ENCODE results near the gene IPO7.
"Not testable (repeated sequence)": the region's sequence is repeated elsewhere in the genome, so short reads cannot be mapped to it uniquely, and the experiment has no call there.

Gene IPO7

DNA sequence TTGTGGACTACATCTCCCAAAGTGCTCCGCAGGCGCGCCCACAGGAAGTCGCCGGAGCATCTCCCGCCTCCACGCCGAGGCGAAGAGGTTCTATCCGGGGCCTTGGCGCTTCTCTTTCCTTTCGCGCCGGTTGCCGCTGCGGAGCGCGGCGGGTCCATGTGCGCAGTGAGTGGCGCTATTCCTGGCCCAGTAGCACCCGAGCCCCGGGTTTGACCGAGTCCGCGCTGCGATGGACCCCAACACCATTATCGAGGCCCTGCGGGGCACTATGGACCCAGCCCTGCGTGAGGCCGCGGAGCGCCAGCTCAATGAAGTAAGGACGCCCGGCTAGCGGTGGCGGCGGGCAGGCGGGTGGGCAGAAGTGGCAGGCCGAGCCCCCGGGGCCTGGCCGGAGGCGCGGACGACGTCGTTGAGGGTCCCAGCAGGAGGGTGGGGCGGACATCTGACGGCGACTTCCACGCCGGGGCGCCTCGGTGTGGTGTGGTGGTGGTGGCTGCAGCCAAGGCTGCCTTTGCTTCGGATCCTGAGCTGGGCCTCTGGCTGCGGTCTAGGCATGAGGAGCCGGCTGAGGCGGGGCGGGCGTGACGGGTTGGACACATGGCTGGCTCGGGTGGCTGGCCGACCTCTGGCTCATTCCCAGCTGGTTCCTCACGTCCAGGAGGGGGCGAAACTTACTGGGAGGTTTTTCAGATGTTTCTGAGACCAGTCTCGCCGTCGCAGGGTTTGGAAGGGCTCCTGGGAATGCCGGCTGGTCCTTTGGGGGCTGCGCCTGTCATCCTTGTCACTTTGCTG is at the start of gene IPO7:
Gene IPO7 (plus strand): TSS at position 118 of the 792 bp plus-strand sequence. CDS start 112 bp downstream, at position 230.
- peak; percentile 71 for DNase-seq

DNA sequence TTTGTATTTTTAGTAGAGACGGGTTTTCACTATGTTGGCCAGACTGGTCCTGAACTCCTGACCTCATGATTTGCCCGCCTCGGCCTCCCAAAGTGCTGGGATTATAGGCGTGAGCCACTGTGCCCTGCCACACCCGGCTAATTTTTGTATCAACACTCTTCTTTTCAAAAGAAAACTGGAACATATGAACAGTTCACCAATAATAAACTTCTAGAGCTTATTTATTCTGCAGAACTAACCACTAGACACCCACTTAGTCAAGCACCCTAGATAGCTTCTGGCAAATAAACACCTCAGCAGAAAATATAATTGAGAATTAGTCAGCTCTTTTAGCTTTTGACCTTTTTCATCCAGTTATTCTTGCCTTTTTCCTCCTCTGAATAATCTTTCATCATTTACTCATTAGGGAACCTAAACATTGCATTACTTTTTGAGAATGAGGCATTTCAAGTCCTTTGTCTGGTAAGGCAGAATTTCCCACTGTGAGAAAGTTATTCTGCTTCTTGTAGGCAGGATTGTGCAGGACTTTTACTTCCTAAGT is 42.7 kb upstream of the IPO7 start:
- no peak for DNase-seq

DNA sequence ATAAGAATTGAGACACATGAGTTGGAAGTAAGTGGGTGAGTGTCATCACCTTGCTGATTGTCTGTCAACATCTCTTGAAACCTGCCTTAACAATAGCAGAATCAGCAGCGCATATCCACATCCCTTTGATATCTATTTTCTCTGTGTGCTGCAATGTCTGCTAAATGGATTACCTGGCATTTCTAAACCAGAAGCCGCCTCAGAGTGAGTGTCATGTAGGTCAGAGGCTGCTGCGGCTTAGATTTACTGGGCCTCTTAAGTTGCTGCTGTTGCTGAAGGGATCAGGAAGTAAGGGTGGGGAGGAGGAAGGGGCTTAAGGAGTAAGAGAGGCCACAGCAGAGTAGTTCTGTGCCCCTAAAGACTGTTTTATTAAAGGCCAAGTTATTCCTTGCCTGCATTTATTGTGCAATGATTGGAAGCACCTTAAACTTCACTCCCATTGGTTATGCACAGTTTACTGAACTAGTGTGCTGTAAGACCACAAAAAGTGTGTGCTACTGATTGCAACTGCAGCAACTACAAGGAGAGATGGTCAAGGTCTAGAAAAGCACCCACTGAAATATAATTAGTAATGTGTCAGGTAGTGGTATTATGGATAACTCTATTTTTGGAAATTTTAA is 40.3 kb upstream of the IPO7 start:
- DNase-seq, result no peak

DNA sequence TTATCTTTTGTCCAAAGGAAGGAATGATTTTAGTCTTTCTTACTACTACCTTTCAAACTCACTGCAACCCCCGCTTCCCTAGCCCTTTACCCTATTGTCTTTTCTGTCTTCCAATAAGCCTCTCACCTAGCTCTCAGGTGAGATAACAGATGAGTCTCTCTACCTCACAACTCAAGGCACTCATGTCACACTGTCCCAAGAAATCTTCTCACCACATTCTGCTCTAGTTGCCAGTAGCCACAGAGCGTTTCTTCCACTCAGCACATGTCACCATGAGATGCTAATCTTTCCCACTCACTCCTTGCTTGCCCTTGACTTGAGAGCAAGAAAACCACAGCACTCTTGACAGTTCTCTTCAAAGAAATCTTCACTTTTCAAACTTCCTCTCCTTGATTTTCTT is 37.4 kb upstream of the IPO7 start:
- no peak for DNase-seq

DNA sequence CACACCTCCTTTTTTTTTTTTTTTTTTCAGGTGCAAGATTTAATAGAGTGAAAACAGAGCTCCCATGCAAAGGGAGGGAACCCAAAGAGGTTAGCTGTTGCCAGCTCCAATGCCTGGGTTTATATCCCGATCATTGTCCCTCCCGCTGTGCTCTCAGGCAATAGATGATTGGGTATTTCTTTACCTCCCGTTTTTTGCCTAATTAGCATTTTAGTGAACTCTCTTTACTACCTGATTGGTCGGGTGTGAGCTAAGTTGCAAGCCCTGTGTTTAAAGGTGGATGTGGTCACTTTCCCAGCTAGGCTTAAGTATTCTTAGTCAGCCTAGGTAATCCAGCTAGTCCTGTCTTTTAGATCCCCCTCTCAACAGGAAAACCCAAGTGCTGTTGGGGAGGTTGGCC is 36.7 kb upstream of the IPO7 start:
- not testable (repeated sequence) for DNase-seq

DNA sequence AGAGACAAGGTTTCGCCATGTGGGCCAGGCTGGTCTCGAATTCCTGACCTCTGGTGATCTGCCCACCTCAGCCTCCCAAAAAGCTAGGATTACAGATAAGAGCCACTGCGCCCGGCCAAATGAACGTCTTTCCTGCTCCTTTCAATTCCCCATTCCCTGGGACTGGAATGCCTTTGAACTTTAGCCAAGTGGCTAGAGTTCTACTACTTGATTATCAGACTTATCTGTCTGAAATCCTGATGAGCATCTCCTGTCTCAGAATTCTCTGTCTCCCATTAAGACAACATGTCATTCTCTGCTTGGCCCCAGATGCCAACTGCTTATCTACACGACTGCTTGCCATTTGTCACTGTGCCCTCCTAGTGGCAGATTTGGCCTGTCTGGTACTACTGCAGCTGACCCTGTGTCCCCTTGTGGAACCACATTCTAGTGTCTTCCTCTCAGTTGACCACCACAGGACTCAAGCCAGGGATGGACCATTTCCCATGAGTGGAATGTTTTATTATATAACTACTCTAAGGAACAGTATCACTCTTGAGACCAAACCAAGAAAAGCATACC is 33.1 kb upstream of the IPO7 start:
- DNase-seq, result no peak

DNA sequence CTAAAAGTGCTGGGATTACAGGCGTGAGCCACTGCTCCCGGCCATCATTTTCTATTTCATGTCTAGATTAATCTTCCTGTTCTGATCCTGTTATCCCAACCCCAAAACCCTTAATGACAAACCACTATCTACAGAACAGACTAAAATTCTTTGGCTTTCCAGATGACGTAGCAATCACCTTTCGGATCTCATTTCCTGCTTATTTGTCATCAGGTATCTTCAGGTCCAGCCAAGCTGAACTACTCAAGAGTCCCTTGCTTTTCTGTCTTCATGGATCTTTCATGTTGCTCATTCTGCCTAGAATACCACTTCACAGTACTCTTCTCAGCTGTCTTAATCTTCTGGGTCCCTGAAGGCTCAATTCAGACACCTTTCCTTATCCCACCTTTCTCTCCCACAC is 27.4 kb upstream of the IPO7 start:
- DNase-seq, result no peak

DNA sequence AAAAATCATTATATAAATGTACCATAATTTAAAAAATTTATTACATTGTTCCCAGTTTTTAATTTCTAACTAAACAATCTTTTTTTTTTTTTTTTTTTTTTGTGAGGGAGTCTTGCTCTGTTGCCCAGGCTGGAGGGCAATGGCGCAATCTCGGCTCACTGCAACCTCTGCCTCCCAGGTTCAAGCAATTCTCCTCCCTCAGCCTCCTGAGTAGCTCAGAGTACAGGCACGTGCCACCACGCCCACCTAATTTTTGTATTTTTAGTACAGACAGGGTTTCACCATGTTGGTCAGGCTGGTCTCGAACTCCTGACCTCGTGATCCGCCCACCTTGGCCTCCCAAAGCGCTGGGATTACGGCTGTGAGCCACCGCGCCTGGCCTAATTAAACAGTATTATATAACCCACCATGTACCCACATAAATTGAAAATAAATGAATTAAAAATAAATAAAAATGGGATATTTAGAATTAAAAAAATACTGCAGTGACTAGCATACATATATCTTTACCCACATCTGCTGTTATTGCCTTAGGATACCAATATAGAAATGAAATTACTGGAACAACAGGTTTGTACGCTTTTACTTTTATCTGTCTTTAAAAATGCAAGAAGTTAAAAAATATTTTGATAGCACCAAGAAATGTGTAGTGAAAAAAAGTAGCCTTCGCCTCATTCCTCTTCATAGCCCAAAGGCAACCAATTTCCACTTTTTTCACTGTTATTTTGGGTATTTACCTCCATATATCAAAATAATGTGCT is 23.4 kb upstream of the IPO7 start:
- not testable (repeated sequence) for DNase-seq

DNA sequence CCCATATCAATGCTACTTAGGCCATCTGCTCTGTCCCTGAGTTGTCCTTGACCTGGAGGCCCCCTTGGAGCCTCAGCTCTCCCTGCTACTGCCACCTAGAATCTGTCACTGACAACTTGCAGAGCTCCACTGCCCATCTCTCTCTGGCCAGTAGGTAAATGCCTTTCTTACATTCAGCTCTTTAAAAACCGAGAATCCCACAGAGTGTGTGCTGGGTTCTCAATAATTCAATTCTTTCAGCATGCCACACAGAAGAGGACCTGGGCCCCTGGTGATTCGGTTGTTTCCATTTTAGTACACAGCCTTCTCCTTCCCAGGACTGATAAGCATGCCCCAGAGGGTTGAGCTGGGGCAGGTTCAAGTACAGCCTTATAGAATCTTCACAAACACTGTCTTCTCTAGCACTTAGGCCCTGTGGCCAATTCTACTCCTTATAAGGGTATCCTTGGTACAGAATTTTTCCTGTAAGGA is 22.0 kb upstream of the IPO7 start:
- DNase-seq, result no peak

DNA sequence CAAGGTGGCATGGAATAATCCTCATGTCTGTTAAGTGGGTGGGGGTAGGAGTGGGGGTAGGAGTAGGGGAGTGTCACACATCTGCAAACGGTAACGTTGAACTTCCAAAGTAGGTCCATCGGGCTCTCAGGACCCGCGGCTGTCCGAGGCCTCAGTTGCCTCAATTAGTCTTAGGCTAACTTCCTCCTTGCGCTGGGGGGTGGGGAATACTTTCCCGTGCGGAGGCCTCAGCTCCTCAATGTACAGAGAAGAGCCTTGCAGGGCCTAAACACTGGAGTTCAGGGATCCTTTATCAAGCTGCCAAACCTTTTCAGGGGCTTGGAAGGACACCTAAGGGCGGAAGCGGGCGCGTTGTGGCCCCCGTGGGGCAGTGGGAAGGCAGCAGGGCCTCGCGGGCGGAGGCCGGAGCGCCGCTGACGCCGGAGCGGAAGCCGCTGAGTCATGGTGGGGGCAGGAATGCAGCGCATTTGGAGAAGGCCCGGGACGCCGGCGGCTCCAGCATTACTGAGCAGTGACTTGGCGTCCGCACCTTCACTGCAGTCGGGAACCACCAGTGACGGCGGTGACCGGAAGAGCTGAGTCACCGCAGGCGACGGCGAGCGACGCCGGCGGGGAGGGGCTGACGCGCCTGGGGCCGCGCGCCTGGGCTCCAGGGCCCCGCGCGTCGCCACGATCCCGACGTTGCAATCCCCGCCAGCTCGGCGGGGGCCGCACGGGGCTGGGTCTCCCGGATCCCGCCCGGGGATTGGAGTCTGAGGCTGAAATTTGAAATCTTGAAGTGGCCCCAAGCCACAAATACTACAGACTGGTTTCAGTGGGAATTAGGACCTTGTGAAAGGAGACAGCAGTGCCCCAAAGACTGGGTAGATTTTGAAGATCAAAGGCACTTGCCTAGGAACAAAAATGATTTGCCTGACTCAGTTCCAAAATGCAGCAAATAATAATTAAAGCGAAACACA is 20.2 kb upstream of the IPO7 start:
- DNase-seq, result peak; percentile 76

DNA sequence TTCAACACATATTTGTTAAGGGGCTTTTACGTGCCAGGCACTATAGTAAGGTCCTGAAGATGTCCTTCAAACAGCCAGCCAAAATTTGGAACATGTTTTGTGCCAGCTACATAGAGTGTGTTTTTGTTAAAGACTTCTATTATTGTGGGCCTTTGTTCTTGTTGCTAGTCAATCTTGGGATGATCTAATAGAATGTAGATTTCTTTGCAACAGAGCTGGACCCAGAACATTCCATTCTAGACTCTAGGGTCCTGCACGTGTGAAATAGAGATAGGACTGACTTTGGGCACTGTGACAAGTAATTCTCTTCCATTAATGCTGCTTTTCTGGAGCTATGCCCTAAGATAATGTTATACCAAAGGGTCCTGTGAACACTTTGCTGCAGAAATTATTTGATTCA is 16.9 kb upstream of the IPO7 start:
- DNase-seq, result no peak

DNA sequence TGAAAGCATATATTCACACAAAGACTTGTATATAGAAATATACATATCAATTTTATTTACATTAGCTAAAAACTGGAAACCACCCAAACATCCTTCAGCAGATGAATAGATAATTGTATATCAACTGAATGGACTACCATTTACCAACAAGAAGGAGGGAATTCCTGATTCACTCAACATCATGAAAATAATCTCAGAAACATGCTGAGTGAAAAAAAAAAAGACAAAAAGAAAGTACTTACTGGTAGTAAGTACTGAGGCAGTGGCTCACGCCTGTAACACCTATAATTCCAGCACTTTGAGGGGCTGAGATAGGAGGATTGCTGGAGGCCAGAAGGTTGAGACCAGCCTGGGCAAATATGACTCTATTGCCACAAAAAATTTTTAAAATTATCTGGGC is 7.4 kb upstream of the IPO7 start:
- no peak for DNase-seq

DNA sequence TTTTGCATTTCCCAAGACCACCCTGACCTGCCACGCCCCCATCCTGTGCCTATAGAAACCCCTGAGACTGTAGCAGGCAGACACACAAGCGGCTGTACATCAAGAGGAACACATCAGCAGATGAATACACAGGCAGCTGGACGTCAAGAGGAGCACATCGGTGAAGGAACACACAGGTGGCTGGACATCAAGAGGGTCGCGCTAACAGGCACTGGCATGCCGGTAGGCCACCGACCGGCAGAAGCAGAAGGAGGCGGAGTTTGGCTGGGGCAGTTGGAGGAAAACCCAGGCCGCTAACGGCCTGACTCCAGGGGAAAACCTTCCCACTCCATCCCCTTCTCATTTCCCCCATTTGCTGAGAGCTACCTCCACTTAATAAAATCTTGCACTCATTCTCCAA is 5.4 kb upstream of the IPO7 start:
- no peak for DNase-seq

DNA sequence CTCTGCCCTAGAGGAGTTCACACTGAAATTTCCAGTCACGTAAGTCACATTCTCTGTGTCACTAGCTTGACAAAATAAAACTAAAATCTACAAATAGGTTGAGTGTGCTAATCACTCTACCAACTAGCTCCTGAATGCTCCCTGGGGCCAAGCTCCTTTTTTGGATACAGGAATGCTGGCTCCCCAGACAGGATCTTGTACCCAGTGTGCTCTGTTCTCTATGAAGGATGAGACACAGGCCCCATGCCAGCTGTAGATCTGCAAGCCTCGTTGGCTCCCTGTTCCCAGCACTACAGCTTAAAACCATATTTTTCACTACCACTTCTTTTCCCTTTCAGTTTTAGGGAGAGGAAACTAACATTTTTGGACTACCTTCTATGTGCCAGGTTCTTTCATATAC is 3.7 kb upstream of the IPO7 start:
- no peak for DNase-seq

DNA sequence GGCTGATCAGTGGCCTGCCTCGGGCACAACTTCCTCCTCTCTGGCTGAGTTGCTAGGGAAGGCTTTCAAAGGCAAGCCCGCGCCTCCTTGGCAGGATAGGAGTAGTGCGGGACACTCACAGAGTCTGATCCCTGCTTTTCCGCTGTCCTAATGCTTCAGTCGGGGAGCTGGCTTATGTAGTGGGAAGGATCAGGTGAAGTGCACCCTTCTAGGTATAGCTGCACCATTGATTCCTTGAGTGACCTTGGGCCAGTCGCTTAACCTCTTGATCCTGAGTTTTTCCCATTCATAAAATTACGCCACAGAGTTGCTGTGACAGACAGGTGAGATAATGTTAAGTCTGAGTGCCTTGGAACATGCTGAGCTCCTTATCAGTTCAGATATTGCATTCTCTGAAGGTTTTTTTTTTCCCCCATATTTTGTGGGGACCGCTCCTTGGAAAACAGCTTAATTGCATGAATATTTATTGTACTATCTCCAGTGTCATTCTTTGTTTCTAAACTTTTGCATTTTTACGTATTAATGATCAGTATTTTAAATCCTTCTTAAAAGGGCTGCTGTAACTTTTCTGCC is 961 bp downstream of the IPO7 start:
- DNase-seq, result no peak

DNA sequence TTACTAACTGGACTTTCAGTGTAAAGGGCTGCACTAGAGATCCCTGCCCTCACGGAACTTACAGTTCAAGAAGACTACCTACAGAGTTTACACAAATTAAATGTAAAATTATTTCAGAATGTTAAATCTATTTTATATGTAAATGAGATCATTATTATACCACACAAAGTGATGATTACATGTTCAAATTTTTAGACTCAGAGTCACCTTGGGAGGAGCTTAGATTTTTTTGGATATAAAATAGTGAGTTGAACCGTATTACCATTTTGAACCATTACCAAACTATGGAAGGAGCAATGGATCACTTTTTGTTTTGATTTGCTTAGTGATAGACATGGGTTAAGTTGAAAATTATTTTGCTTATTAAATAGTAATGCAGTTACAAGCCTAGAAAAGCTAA is 1.6 kb downstream of the IPO7 start:
- DNase-seq, result no peak

DNA sequence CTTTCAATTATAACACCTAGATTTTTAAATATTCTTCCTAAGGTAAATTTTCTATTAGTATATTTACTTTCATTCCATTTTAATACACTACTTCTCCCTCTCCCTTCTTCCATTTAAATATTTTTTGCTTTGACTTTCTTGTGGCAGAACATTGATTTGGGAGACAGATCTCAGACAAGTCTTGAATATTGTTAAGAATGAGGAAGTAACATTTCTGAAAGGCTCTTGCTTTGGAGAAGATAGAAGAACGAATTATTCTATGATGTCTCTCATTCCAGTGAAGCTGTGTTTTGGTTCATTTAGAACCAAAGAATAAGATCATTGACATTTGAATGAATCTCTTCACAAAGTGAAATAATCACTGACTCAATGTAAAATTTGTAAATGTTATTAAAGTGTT is 2.4 kb downstream of the IPO7 start:
- DNase-seq, result no peak

DNA sequence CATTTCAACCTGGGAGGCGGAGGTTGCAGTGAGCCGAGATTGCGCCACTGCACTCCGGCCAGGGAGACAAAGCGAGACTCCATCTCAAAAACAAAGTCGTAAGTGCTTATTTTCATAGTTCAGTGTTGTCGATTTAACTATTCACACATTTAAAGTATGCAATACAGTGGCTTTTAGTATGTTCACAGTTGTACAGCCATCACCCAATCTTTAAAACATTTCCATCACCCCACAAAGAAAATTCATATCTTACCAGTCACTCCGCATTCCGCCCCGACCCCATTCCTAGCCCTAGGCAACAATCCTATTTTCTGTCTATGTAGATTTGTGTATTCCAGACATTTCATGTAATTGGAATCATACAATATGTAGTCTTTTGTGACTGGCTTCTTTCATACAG is 11.9 kb downstream of the IPO7 start:
- DNase-seq, result no peak

DNA sequence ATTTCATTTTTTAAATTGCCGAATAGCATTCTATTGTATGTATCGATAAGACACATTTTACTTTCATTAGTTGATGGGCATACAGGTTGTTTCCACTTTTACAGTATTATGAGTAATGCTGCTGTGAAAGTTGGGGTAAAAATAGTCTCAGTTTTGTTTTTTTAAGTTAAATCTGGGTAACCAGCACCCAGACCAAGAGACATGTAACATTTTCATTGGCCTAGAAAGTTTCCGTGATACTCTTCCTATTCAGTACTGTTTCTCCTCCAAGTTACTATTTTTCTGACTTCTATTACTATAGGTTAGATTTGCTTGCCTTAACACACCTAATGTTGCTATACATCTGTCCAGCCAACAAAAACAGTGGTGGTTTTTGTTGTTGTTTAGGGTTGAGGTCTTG is 12.3 kb downstream of the IPO7 start:
- no peak for DNase-seq

DNA sequence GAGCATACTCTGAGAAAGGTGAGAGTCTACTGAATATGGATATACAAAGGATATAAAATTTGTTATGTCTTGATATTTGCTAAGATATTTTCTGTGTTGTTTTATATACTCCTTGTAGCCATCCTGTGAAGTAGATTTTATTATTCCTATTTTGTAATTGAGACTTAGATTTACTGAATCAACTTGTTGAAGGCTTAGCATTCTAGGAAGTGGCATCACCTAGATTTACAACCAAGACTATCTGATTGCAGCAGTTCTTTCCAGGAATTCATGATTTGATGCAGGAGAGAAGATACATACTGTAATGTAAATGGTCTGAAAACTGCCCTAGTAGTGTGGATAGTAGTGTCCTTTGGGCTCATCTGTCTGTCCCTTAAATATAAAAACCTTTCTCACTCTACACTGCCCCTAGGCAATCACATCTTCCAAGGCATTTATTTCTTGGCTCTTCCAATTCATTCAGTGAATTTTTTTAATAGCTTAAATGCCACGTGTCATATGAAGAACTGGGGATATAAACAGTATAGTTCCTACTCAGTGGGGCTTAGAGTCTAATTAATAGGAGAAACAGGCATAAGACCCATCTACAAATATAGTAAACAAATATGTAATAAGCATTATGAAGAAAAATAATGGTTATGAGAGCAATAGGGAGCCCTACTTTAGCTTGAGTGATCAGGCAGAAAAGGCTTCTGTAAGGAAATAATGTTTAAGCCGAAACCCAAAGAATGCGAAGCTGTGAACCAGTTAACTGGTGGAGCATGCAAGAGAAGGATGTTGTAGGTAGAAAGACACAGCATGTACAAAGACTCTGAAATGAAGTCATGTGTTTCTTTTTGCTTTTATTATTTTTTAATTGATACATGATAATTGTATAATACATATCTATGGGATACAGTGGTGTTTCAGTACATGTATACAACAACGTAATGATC is 13.6 kb downstream of the IPO7 start:
- DNase-seq, result no peak

DNA sequence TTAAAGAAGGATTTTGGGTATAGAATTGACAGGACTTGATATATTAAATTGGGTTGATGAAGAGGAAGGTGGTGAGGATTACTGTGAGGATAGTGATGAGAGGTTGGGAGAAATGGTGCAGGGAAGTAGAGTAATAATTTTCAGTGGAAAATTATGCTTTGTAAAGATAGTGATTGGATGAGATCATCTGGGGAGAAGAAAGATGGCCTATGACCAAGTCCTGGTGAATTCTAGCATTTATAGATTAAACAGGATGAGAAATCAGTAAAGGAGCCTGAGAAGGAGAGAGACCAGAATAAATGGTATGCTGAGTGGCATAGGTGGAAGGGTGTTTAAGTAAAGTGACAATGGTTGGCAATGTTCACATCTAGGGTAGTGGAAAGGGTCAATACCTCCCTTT is 15.0 kb downstream of the IPO7 start:
- DNase-seq, result no peak
